ENCODE results near the gene IL17RE. TPM values are rescaled to one million over a fixed set of nuclear protein-coding genes. Genes with fewer than 3 reads are reported as not detected.
A peak's percentile ranks its signal among the peaks of the same experiment; 100 is the strongest.

IL17RE gene
- total and polyA plus RNA-seq, 2 of the 13 experiments (the other 11 are each of a cell fraction or from before 2014, with no cell fraction given) = 14.5 to 24.1 TPM

GRCh38 chr3:9890249-9891071 lies 12.2 kb upstream of the IL17RE start, which contains the start of gene JAGN1 (continued):
- TF ChIP-seq DZIP1 (CRISPR knock-in tag; IDR thresholded peaks at IDR 0.05) = peak; percentile 87
- peak; percentile 86 for TF ChIP-seq MYPOP (CRISPR knock-in tag; IDR thresholded peaks at IDR 0.05)
- TF ChIP-seq FOXM1 (CRISPR knock-in tag; IDR thresholded peaks at IDR 0.05) = no peak
- no peak for TF ChIP-seq BCLAF1 (IDR thresholded peaks at IDR 0.05)
- TF ChIP-seq EED (CRISPR knock-in tag; IDR thresholded peaks at IDR 0.05) = 0 out of 2 replicates have a peak, but pooled peaks have one; percentile 31
- peak; percentile 89 for TF ChIP-seq KLF6 (CRISPR knock-in tag; IDR thresholded peaks at IDR 0.05)
- peak; percentile 92 for TF ChIP-seq MTERF4 (CRISPR knock-in tag; IDR thresholded peaks at IDR 0.05)
- no peak for TF ChIP-seq RELA (CRISPR knock-in tag; IDR thresholded peaks at IDR 0.05)
- peak; percentile 60 for TF ChIP-seq HNRNPK (IDR thresholded peaks at IDR 0.05; ENCODE audit: low read depth, low read length, poor library complexity, severe bottlenecking)
- TF ChIP-seq ZNF264 (CRISPR knock-in tag; IDR thresholded peaks at IDR 0.05) = peak; percentile 60
- peak; percentile 53; the same call in 1 of the 2 replicates for TF ChIP-seq ZBTB37 (CRISPR knock-in tag; IDR thresholded peaks at IDR 0.05)
- peak; percentile 82 for TF ChIP-seq LBX2 (CRISPR knock-in tag; IDR thresholded peaks at IDR 0.05; ENCODE audit: borderline replicate concordance)
- TF ChIP-seq SRSF9 (IDR thresholded peaks at IDR 0.05; ENCODE audit: borderline replicate concordance, insufficient read depth, low read depth, low read length, poor library complexity, severe bottlenecking) = no peak
- no peak for TF ChIP-seq ZNF34 (CRISPR knock-in tag; IDR thresholded peaks at IDR 0.05; ENCODE audit: borderline replicate concordance)
- peak; percentile 90 for TF ChIP-seq SALL2 (CRISPR knock-in tag; IDR thresholded peaks at IDR 0.05)
- no peak for TF ChIP-seq NONO (IDR thresholded peaks at IDR 0.05)
- TF ChIP-seq NONO (CRISPR knock-in tag; conservative IDR thresholded peaks at IDR 0.05) = 0 out of 2 replicates have a peak, but pooled peaks have one; percentile 55
- no peak for TF ChIP-seq TEAD3 (CRISPR knock-in tag; optimal IDR thresholded peaks at IDR 0.05; ENCODE audit: borderline replicate concordance)

Data from HepG2 (cell line).